ENCODE measurements around the gene ERN1.

Gene ERN1

GRCh38 chr17:64158406-64158805 is 28.5 kb upstream of the ERN1 start:
- DNase-seq (ENCODE audit: low spot score) (no peak), FAIRE-seq (no peak)

GRCh38 chr17:64157669-64158180 is 27.8 kb upstream of the ERN1 start:
- FAIRE-seq (no peak), DNase-seq (ENCODE audit: low spot score) (no peak)

GRCh38 chr17:64156670-64157069 is 26.7 kb upstream of the ERN1 start:
- FAIRE-seq (no peak), DNase-seq (ENCODE audit: low spot score) (no peak)

GRCh38 chr17:64155751-64156544 is 26.0 kb upstream of the ERN1 start:
- DNase-seq (ENCODE audit: low spot score) (no peak), FAIRE-seq (no peak)

- FAIRE-seq (no peak), DNase-seq (ENCODE audit: low spot score) (no peak)
These were observed 25.2 kb upstream of the ERN1 start for GRCh38 chr17:64155129-64155528.

- DNase-seq (ENCODE audit: low spot score) (no peak), FAIRE-seq (peak; percentile 66)
These were observed 24.8 kb upstream of the ERN1 start for GRCh38 chr17:64154717-64155116.

GRCh38 chr17:64154313-64154695 is 24.4 kb upstream of the ERN1 start:
- DNase-seq (ENCODE audit: low spot score), result no peak
- FAIRE-seq, result no peak

GRCh38 chr17:64153565-64154312 is 23.8 kb upstream of the ERN1 start:
- DNase-seq (ENCODE audit: low spot score), result no peak
- no peak for FAIRE-seq

GRCh38 chr17:64152428-64153125 is 22.6 kb upstream of the ERN1 start:
- DNase-seq (ENCODE audit: low spot score), result no peak
- FAIRE-seq, result no peak

GRCh38 chr17:64151016-64151368 is 21.0 kb upstream of the ERN1 start:
- FAIRE-seq (no peak), DNase-seq (ENCODE audit: low spot score) (no peak)

GRCh38 chr17:64150237-64151015 is 20.5 kb upstream of the ERN1 start:
- no peak for FAIRE-seq
- DNase-seq (ENCODE audit: low spot score), result no peak

GRCh38 chr17:64149196-64149595 is 19.3 kb upstream of the ERN1 start:
- FAIRE-seq (no peak), DNase-seq (ENCODE audit: low spot score) (no peak)

- no peak for DNase-seq (ENCODE audit: low spot score)
- FAIRE-seq, result no peak
These were observed 18.8 kb upstream of the ERN1 start for GRCh38 chr17:64148699-64149098.

GRCh38 chr17:64148017-64148631 is 18.2 kb upstream of the ERN1 start:
- DNase-seq (ENCODE audit: low spot score) (no peak), FAIRE-seq (no peak)

GRCh38 chr17:64147110-64148016 is 17.4 kb upstream of the ERN1 start:
- FAIRE-seq (no peak), DNase-seq (ENCODE audit: low spot score) (peak; percentile 22)

- DNase-seq (ENCODE audit: low spot score) (peak; percentile 40), FAIRE-seq (peak; percentile 5)
These were observed 16.6 kb upstream of the ERN1 start for GRCh38 chr17:64146418-64147109.

GRCh38 chr17:64145751-64146417 is 15.9 kb upstream of the ERN1 start:
- FAIRE-seq, result peak; percentile 83

GRCh38 chr17:64145375-64145750 is 15.4 kb upstream of the ERN1 start:
- no peak for FAIRE-seq

More at GRCh38 chr17:64145751-64146417, 15.9 kb upstream of the ERN1 start:
- DNase-seq (ENCODE audit: low spot score), result peak; percentile 99

GRCh38 chr17:64139542-64139941 is 9.6 kb upstream of the ERN1 start:
- FAIRE-seq (no peak), DNase-seq (ENCODE audit: low spot score) (no peak)

More at GRCh38 chr17:64145375-64145750, 15.4 kb upstream of the ERN1 start:
- no peak for DNase-seq (ENCODE audit: low spot score)

Measured in urothelium cell line (cell line).